SK-N-MC (cell line): ENCODE measurements around the gene FKBP7.

ENCODE experiments used
- EZH2 ChIP-seq: fragments of 200-600 bp; sonication (generic); IDR thresholded peaks from one replicate; pipeline ENCODE4 v1.6.1; 2017; ENCODE audit warnings: antibody characterized with exemption
- POLR2AphosphoS5 ChIP-seq: IDR thresholded peaks from 2 replicates; pipeline ENCODE4 v1.6.1; 2012; ENCODE audit warnings: mild to moderate bottlenecking, low read depth, low read length, borderline replicate concordance

DNA sequence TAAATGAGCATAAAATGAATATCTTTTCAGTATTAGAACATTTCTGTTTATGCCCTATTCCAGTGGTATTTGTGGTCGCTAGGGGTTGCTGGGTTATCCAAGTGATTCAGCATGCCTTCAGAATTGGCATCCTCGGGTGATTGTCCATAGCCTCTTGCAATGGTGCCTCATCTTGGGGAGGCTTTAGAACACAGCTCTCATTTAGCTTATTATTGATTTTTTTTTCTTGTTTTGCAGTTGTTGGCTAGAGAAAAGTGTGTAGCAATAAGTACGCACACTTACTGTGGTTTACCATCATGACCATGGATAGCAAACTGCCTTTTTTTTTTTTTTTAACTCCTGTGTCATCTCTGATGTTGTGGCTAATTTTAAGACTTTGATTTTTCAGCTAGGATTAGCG, 35.5 kb upstream of the FKBP7 start:
- TF ChIP-seq EZH2 (no peak), POLR2AphosphoS5 (no peak)
